ENCODE measurements around the gene ECD.
"Not testable (repeated sequence)": the region's sequence is repeated elsewhere in the genome, so short reads cannot be mapped to it uniquely, and the experiment has no call there.

ECD gene

DNA sequence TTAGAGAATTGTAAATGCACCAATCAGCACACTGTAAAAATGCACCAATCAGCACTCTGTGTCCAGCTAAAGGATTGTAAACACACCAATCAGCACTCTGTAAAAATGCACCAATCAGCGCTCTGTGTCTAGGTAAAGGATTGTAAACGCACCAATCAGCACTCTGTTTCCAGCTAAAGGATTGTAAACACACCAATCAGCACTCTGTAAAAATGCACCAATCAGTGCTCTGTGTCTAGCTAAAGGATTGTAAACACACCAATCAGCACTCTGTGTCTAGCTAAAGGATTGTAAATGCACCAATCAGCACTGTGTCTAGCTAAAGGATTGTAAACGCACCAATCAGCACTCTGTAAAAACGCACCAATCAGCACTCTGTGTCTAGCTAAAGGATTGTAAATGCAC lies 58.6 kb downstream of the ECD start:
- H3K4me1 ChIP-seq (ENCODE audit: control insufficient read depth, insufficient read depth, low read length, poor library complexity, severe bottlenecking); H3K4me3 ChIP-seq (ENCODE audit: insufficient read depth, low read depth, low read length, poor library complexity, severe bottlenecking); H3K36me3 ChIP-seq (ENCODE audit: control insufficient read depth, insufficient read depth, low read length); DNase-seq; H3K9me3 ChIP-seq (ENCODE audit: control insufficient read depth, low read length); H3K27me3 ChIP-seq (replicated peaks; ENCODE audit: control insufficient read depth, insufficient read depth, low read length, poor library complexity, severe bottlenecking); H3K27ac ChIP-seq (ENCODE audit: insufficient read depth, low read length, poor library complexity, severe bottlenecking): not testable (repeated sequence)

DNA sequence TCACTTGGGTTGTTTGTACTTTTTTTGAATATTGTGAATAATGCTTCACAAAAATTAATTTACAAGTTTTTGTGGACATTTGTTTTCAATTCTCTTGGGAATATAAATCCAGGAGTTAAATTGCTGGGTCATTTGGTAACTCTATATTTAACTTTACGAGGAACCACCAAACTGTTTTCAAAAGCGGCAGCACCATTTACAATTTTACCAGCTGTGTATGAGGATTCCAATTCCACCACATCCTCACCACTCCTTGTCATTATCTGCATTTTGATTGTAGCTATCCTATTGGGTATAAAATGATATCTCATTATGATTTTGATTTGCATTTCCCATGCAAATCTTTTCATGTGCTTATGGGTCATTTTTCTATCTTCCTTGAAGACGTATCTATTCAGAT lies 61.5 kb downstream of the ECD start:
- no peaks in the 10 kb centered on the region for H3K36me3 ChIP-seq (ENCODE audit: control insufficient read depth, insufficient read depth, low read length)
- no peak for DNase-seq
- no peaks in the 10 kb centered on the region for H3K4me1 ChIP-seq (ENCODE audit: control insufficient read depth, insufficient read depth, low read length, poor library complexity, severe bottlenecking)
- H3K27me3 ChIP-seq (replicated peaks; ENCODE audit: control insufficient read depth, insufficient read depth, low read length, poor library complexity, severe bottlenecking) = no peaks in the 10 kb centered on the region
- H3K27ac ChIP-seq (ENCODE audit: insufficient read depth, low read length, poor library complexity, severe bottlenecking) = no peak overlapping the region
- H3K4me3 ChIP-seq (ENCODE audit: insufficient read depth, low read depth, low read length, poor library complexity, severe bottlenecking) = no peak overlapping the region
- H3K9me3 ChIP-seq (ENCODE audit: control insufficient read depth, low read length) = no peaks in the 10 kb centered on the region

DNA sequence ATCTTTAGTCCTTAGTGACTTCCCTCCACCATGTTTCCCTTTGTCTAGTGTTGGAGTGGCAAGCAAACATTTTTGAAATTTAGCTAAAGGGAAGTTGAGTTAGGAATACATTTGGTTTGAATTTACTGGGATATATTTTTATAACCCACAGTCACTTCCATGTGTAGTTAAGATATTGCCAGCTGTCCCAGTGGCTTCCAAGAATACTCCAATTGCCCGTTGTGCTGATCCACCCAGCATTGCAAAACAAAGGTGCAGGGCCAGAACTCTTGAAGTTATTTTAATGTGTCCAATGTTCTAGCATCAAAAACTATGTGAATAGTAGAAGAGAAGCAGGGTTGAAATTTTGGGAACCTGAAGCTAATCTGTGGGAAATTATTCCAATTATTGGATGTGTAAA lies 68.7 kb downstream of the ECD start:
- no peak overlapping the region for H3K4me3 ChIP-seq (ENCODE audit: insufficient read depth, low read depth, low read length, poor library complexity, severe bottlenecking)
- H3K36me3 ChIP-seq (ENCODE audit: control insufficient read depth, insufficient read depth, low read length) = no peaks in the 10 kb centered on the region
- H3K27ac ChIP-seq (ENCODE audit: insufficient read depth, low read length, poor library complexity, severe bottlenecking) = no peak overlapping the region
- no peaks in the 10 kb centered on the region for H3K27me3 ChIP-seq (replicated peaks; ENCODE audit: control insufficient read depth, insufficient read depth, low read length, poor library complexity, severe bottlenecking)
- no peaks in the 10 kb centered on the region for H3K9me3 ChIP-seq (ENCODE audit: control insufficient read depth, low read length)
- H3K4me1 ChIP-seq (ENCODE audit: control insufficient read depth, insufficient read depth, low read length, poor library complexity, severe bottlenecking) = peaks cover 6% of the 10 kb centered on the region
- no peak for DNase-seq

DNA sequence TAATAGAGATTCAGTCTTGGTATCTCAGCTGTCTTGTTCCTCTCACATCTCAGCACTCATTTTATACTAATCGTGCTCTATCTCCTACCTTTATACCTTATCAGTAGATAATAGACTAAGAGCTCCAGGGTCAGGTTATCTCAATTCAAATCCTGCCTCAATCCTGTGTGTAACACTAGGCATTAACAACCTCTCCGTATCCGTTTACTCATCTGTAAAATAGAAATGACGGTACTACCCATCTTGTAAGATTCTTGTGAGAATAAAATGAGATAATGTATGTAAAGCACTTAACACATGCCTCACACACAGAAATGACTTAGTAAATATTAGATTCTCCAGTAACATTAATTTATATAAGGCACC lies 70.5 kb downstream of the ECD start:
- Histone ChIP-seq H3K27ac (ENCODE audit: insufficient read depth, low read length, poor library complexity, severe bottlenecking) (peak overlapping the region; percentile 91), H3K27me3 (replicated peaks; ENCODE audit: control insufficient read depth, insufficient read depth, low read length, poor library complexity, severe bottlenecking) (no peaks in the 10 kb centered on the region), H3K9me3 (ENCODE audit: control insufficient read depth, low read length) (no peaks in the 10 kb centered on the region), H3K4me1 (ENCODE audit: control insufficient read depth, insufficient read depth, low read length, poor library complexity, severe bottlenecking) (peaks cover 6% of the 10 kb centered on the region), H3K4me3 (ENCODE audit: insufficient read depth, low read depth, low read length, poor library complexity, severe bottlenecking) (peak overlapping the region; percentile 86), H3K36me3 (ENCODE audit: control insufficient read depth, insufficient read depth, low read length) (no peaks in the 10 kb centered on the region)
- no peak for DNase-seq

DNA sequence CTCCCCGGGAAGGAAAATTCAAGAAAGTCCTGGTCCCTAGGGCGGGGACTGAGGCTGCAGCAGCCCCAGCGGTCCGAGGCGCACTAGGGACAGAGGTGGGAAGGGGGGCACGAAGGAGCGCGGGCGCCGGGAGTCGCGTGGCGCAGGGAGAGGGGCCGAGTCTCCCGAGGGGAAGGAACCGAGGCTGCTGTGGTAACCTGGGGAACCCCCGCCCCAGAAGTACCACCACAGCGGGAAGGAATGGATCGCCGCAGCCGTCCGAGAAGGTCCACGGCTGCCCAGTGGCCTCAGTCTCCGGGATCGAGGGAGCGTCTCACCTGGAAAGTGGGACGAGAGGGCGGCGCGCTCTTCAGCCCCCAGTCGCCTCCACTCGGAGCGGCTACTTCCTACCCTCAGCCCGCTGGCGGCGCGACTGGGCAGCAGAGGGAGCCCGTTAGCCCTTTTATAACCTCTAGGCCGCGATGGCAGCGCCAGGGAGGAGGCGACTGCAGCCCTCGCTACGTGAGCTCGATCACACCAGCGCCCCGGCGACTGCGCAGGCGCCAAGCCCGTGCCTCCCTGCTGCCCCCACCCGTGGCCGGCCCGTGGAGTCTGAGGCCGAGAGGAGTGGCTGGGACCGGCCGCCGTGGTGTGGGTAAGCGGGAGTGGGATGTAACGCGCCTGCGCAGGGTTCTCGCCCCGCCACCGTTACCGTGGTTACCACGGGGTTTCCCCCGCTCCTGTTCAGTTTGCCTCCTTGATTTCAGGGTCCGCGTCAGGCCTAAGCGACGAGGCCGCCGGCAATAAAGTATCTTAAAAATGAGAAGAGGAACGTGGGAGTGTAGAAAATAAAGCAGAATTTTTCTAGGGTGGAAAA lies 71.1 kb downstream of the ECD start, which contains the start of gene P4HA1:
Gene P4HA1, minus strand, starts transcription at position 418 of the 856 bp plus-strand sequence. CDS start 21,983 bp downstream, outside the sequence.
- Histone ChIP-seq H3K27me3 (replicated peaks; ENCODE audit: control insufficient read depth, insufficient read depth, low read length, poor library complexity, severe bottlenecking) (no peaks in the 10 kb centered on the region), H3K4me1 (ENCODE audit: control insufficient read depth, insufficient read depth, low read length, poor library complexity, severe bottlenecking) (peaks cover 6% of the 10 kb centered on the region), H3K9me3 (ENCODE audit: control insufficient read depth, low read length) (no peaks in the 10 kb centered on the region), H3K27ac (ENCODE audit: insufficient read depth, low read length, poor library complexity, severe bottlenecking) (peak within 1 kb of the TSS; percentile 91), H3K4me3 (ENCODE audit: insufficient read depth, low read depth, low read length, poor library complexity, severe bottlenecking) (peak within 1 kb of the TSS; percentile 86), H3K36me3 (ENCODE audit: control insufficient read depth, insufficient read depth, low read length) (no peaks in the 10 kb centered on the region)
- DNase-seq = peak; percentile 98 to 99 (median 99)

DNA sequence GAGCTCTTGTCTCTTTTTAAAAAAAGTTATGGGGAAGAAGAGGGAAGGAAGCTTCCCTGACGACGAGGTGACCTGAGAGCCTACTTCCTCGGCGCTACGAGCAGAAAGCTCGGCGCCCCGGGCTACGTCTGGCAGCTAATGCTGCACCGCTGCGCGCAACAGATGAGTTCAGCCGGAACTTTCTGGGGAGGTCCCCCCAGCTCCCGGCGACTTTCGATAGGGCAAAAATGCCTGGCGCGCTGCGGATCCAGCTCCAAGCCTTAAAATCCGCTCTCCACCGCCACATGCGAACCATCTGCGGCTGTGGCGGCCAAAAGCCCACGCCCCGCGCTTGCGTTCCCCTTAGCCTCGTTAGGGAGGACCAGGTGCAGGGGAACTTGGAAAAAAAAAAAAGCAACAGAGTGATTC lies 71.8 kb downstream of the ECD start:
- peak overlapping the region; percentile 91 for H3K27ac ChIP-seq (ENCODE audit: insufficient read depth, low read length, poor library complexity, severe bottlenecking)
- peak overlapping the region; percentile 86 for H3K4me3 ChIP-seq (ENCODE audit: insufficient read depth, low read depth, low read length, poor library complexity, severe bottlenecking)
- H3K9me3 ChIP-seq (ENCODE audit: control insufficient read depth, low read length) = no peaks in the 10 kb centered on the region
- H3K36me3 ChIP-seq (ENCODE audit: control insufficient read depth, insufficient read depth, low read length) = no peaks in the 10 kb centered on the region
- H3K27me3 ChIP-seq (replicated peaks; ENCODE audit: control insufficient read depth, insufficient read depth, low read length, poor library complexity, severe bottlenecking) = no peaks in the 10 kb centered on the region
- H3K4me1 ChIP-seq (ENCODE audit: control insufficient read depth, insufficient read depth, low read length, poor library complexity, severe bottlenecking) = peaks cover 6% of the 10 kb centered on the region
- peak; percentile 51 to 63 (median 59) for DNase-seq

DNA sequence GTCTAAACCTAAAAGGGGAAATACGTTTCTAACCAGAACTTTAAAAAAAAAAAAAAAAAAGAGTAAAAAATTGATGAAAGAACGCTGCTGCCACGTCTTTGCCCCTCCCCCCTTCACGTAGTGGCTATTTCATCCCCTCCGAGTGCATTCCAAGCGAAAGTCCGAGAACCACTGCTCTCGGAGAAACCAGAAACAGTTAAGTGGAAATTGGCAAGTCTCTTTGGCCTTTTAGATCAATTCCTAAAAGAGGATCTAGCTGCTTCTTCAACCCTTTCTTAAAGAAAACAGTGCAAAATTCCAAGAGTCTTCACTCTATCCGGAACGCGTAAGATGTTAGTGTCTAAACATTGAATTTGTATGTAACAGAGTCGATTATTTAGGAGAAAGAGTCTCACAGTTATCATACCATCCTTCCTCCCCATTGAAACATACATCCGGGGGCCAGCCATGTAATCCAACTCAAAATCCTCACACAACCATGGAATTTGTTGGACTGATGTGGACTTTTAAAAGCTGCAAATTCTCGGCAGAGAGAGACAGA lies 72.3 kb downstream of the ECD start:
- DNase-seq = peak in 2 of 3 donors; percentile 14 to 34
- Histone ChIP-seq H3K4me3 (ENCODE audit: insufficient read depth, low read depth, low read length, poor library complexity, severe bottlenecking) (peak overlapping the region; percentile 86), H3K27me3 (replicated peaks; ENCODE audit: control insufficient read depth, insufficient read depth, low read length, poor library complexity, severe bottlenecking) (no peaks in the 10 kb centered on the region), H3K27ac (ENCODE audit: insufficient read depth, low read length, poor library complexity, severe bottlenecking) (peak overlapping the region; percentile 91), H3K9me3 (ENCODE audit: control insufficient read depth, low read length) (no peaks in the 10 kb centered on the region), H3K4me1 (ENCODE audit: control insufficient read depth, insufficient read depth, low read length, poor library complexity, severe bottlenecking) (peaks cover 6% of the 10 kb centered on the region), H3K36me3 (ENCODE audit: control insufficient read depth, insufficient read depth, low read length) (no peaks in the 10 kb centered on the region)

DNA sequence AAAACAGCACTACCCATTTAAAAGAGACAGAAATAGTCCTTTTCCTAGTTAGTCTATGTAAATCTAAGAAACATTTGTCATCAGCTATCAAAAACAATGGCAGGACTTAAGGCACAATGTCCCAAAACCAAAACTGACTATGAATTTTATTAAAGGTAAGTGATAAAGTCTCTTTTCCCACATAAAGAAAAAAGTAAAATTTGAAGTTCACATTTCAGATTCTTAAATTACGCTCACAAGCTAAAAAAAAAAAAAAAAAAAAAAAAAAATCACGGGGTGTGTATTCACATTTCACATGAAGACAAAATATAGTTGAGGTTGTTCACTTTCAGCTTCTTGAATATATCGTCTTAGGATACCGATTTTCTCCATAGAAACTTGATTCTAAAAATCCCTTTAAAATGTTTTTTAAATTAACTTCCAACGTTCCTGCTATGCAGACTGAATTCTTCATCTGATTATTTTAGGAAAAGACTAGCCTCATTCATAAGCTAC lies 72.8 kb downstream of the ECD start:
- H3K4me1 ChIP-seq (ENCODE audit: control insufficient read depth, insufficient read depth, low read length, poor library complexity, severe bottlenecking) = peaks cover 6% of the 10 kb centered on the region
- no peak for DNase-seq
- no peaks in the 10 kb centered on the region for H3K36me3 ChIP-seq (ENCODE audit: control insufficient read depth, insufficient read depth, low read length)
- no peaks in the 10 kb centered on the region for H3K27me3 ChIP-seq (replicated peaks; ENCODE audit: control insufficient read depth, insufficient read depth, low read length, poor library complexity, severe bottlenecking)
- H3K4me3 ChIP-seq (ENCODE audit: insufficient read depth, low read depth, low read length, poor library complexity, severe bottlenecking) = peak overlapping the region; percentile 86
- no peaks in the 10 kb centered on the region for H3K9me3 ChIP-seq (ENCODE audit: control insufficient read depth, low read length)
- H3K27ac ChIP-seq (ENCODE audit: insufficient read depth, low read length, poor library complexity, severe bottlenecking) = peak overlapping the region; percentile 91

DNA sequence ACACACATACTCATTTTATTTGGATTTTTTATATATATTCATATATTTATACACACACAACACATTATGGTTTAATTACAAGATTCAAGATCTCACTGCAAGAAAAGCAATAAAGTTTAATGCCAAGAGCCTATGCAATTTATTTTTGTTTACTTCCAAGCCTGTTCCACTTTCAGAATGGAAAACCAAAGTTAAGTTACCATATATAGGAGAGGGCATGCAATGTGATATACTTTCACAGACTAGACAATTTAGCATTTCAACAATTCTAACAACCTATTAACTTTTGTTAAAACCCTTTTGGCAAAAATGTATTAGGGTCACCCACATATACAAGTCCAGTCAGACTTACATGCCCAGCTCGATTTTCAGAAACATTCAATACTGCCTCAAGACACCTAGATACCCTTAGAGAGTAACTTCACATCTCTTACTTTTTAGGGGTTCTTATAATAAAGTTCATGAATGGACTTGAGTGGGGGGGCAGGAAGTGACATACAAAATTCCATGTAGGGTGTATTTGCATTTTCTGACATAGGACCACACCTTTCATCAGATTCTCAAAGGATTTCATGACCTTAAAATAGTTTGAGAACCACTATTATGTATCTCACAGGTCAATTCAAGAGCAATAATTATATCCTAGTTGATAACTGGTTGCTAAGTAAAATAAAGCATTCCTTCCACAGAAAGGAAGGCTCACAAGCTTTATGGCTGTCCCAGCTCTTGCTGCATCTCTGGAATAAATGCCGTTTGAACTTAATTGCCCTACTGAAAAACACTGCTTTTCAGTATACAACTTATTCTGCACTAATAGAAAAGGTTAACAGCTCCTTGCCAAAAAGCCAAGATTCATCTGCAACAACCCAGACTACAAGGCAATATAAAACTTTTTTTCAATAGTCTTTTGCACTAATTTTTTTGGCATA lies 73.6 kb downstream of the ECD start:
- no peak overlapping the region for H3K27ac ChIP-seq (ENCODE audit: insufficient read depth, low read length, poor library complexity, severe bottlenecking)
- H3K4me1 ChIP-seq (ENCODE audit: control insufficient read depth, insufficient read depth, low read length, poor library complexity, severe bottlenecking) = peaks cover 6% of the 10 kb centered on the region
- H3K4me3 ChIP-seq (ENCODE audit: insufficient read depth, low read depth, low read length, poor library complexity, severe bottlenecking) = no peak overlapping the region
- no peaks in the 10 kb centered on the region for H3K9me3 ChIP-seq (ENCODE audit: control insufficient read depth, low read length)
- no peak for DNase-seq
- H3K36me3 ChIP-seq (ENCODE audit: control insufficient read depth, insufficient read depth, low read length) = no peaks in the 10 kb centered on the region
- no peaks in the 10 kb centered on the region for H3K27me3 ChIP-seq (replicated peaks; ENCODE audit: control insufficient read depth, insufficient read depth, low read length, poor library complexity, severe bottlenecking)

Measured in effector memory CD4-positive, alpha-beta T cell (primary cell).